Measurements from ENCODE around the gene SEMA3F. TPM values are rescaled to one million over a fixed set of nuclear protein-coding genes. Genes with fewer than 3 reads are reported as not detected.

SEMA3F gene
- total and polyA plus RNA-seq, 2 experiments from 2014 or later, result 13.9 to 15.5 TPM

GRCh38 chr3:50120364-50121071, 34.6 kb upstream of the SEMA3F start:
- no peak for DNase-seq (ENCODE audit: low spot score)
- Histone ChIP-seq H3K4me1 (ENCODE audit: insufficient read depth) (peaks cover 33% of the 10 kb centered on the region), H3K79me2 (no peaks in the 10 kb centered on the region), H3K27me3 (no peaks in the 10 kb centered on the region), H4K20me1 (ENCODE audit: insufficient read depth, poor library complexity, severe bottlenecking) (peaks cover 32% of the 10 kb centered on the region), H2AFZ (no peak overlapping the region), H3K9me2 (replicated peaks; ENCODE audit: insufficient read depth) (no peaks in the 10 kb centered on the region), H3K27ac (no peak overlapping the region), H3K9me3 (ENCODE audit: low read depth) (no peaks in the 10 kb centered on the region), H3K36me3 (replicated peaks; ENCODE audit: insufficient read depth, low read depth) (peaks cover 7% of the 10 kb centered on the region), H3K4me2 (no peak overlapping the region), H3K4me3 (no peak overlapping the region)
- TF ChIP-seq EZH2 (IDR thresholded peaks at IDR 0.05; ENCODE audit: borderline replicate concordance) (no peak), EZH2phosphoT487 (IDR thresholded peaks at IDR 0.05; ENCODE audit: low read depth, severe bottlenecking, unreplicated experiment) (no peak), CTCF (IDR thresholded peaks at IDR 0.05; ENCODE audit: poor library complexity) (no peak)
- 91% methylated on average over 10 of the region's 10 CpGs for WGBS (ENCODE audit: low lambda C conversion rate, missing lambda C conversion rate)

GRCh38 chr3:50121072-50122032, 33.8 kb upstream of the SEMA3F start:
- Histone ChIP-seq H3K9me2 (replicated peaks; ENCODE audit: insufficient read depth) (no peaks in the 10 kb centered on the region), H3K27ac (no peak overlapping the region), H2AFZ (no peak overlapping the region), H3K27me3 (no peaks in the 10 kb centered on the region), H3K36me3 (replicated peaks; ENCODE audit: insufficient read depth, low read depth) (peaks cover 7% of the 10 kb centered on the region), H3K4me2 (no peak overlapping the region), H3K79me2 (no peaks in the 10 kb centered on the region), H3K4me3 (no peak overlapping the region), H4K20me1 (ENCODE audit: insufficient read depth, poor library complexity, severe bottlenecking) (peaks cover 30% of the 10 kb centered on the region), H3K4me1 (ENCODE audit: insufficient read depth) (peaks cover 41% of the 10 kb centered on the region), H3K9me3 (ENCODE audit: low read depth) (no peaks in the 10 kb centered on the region)
- TF ChIP-seq EZH2 (IDR thresholded peaks at IDR 0.05; ENCODE audit: borderline replicate concordance) (no peak), CTCF (IDR thresholded peaks at IDR 0.05; ENCODE audit: poor library complexity) (peak; percentile 84)
- WGBS (ENCODE audit: low lambda C conversion rate, missing lambda C conversion rate), result 37% methylated on average over 13 of the region's 13 CpGs
- peak; percentile 90 for DNase-seq (ENCODE audit: low spot score)

- Histone ChIP-seq H3K9me2 (replicated peaks; ENCODE audit: insufficient read depth) (no peaks in the 10 kb centered on the region), H3K79me2 (no peaks in the 10 kb centered on the region), H3K4me1 (ENCODE audit: insufficient read depth) (peaks cover 48% of the 10 kb centered on the region), H3K36me3 (replicated peaks; ENCODE audit: insufficient read depth, low read depth) (peaks cover 2% of the 10 kb centered on the region), H3K9me3 (ENCODE audit: low read depth) (no peaks in the 10 kb centered on the region), H2AFZ (no peak overlapping the region), H3K4me2 (no peak overlapping the region), H4K20me1 (ENCODE audit: insufficient read depth, poor library complexity, severe bottlenecking) (peaks cover 27% of the 10 kb centered on the region), H3K27ac (no peak overlapping the region), H3K4me3 (no peak overlapping the region), H3K27me3 (no peaks in the 10 kb centered on the region)
- no peak for TF ChIP-seq CTCF (IDR thresholded peaks at IDR 0.05; ENCODE audit: poor library complexity)
- TF ChIP-seq EZH2phosphoT487 (IDR thresholded peaks at IDR 0.05; ENCODE audit: low read depth, severe bottlenecking, unreplicated experiment), result no peak
- no peak for TF ChIP-seq EZH2 (IDR thresholded peaks at IDR 0.05; ENCODE audit: borderline replicate concordance)
- 81% methylated on average over 2 of the region's 2 CpGs for whole genome bisulfite sequencing (ENCODE audit: low lambda C conversion rate, missing lambda C conversion rate)
- no peak for DNase-seq (ENCODE audit: low spot score)
Observed at GRCh38 chr3:50122071-50122470, 33.1 kb upstream of the SEMA3F start.
